HEK293 (cell line): Measurements from ENCODE around the gene CCDC92.

Experiments
- CTCF ChIA-PET: fragments of 350-600 bp; formaldehyde crosslinking; extraction: SDS; loops from one replicate; lab custom pipeline; 2021; ENCODE audit warnings: antibody characterized with exemption; lab: Yijun Ruan, JAX
- POLR2A ChIA-PET: fragments of 300-600 bp; formaldehyde crosslinking; extraction: SDS; loops from one replicate; lab custom pipeline; 2020; ENCODE audit warnings: antibody characterized with exemption, inconsistent platforms; lab: Yijun Ruan, JAX
- H3K27ac ChIP-seq: fragments of 200-500 bp; sonication (Bioruptor generic); 2 replicates; pipeline ENCODE4 v1.5.1; 2014; ENCODE audit warnings: low read depth, low read length, control low read depth, inconsistent platforms; ENCODE audit errors: extremely low read depth
- H3K36me3 ChIP-seq, 2 experiments: fragments of 200-500 bp in 1 of 2; sonication (Bioruptor generic) in 1 of 2; 1 replicate in 1 of 2; 2 replicates in 1 of 2; pipeline ENCODE4 v1.5.1; 2014 to 2017; ENCODE audit warnings: inconsistent platforms in 2 of 2, low read length in 2 of 2; ENCODE audit not compliant: control insufficient read depth in 2 of 2, insufficient read depth in 1 of 2
- H3K4me1 ChIP-seq: fragments of 200-500 bp; sonication (Bioruptor generic); 2 replicates; pipeline ENCODE4 v1.5.1; 2014; ENCODE audit warnings: mild to moderate bottlenecking, low read length, inconsistent platforms; ENCODE audit not compliant: control insufficient read depth, insufficient read depth
- H3K4me3 ChIP-seq: 2 replicates; pipeline ENCODE4 v1.5.1; 2011; ENCODE audit warnings: low read depth, mild to moderate bottlenecking, control low read depth, low read length, moderate library complexity
- H3K9me3 ChIP-seq: fragments of 200-500 bp; sonication (Bioruptor generic); 2 replicates; pipeline ENCODE4 v1.5.1; 2014; ENCODE audit warnings: low read depth, low read length, inconsistent platforms; ENCODE audit not compliant: control insufficient read depth, insufficient read depth
- BCL11B ChIP-seq: fragments of 450-650 bp; formaldehyde crosslinking; IDR thresholded peaks from 2 replicates; pipeline ENCODE4 v1.5.1; 2016; ENCODE audit warnings: low read depth, missing biosample characterization, missing genetic modification characterization
- EGR2 ChIP-seq: fragments of 450-650 bp; formaldehyde crosslinking; IDR thresholded peaks from 2 replicates; pipeline ENCODE4 v1.5.1; 2016; ENCODE audit warnings: low read depth, missing biosample characterization, missing genetic modification characterization
- HOXA7 ChIP-seq: sonication (generic); formaldehyde crosslinking; IDR thresholded peaks from 2 replicates; pipeline ENCODE4 v1.8.1; 2022; ENCODE audit warnings: missing genetic modification reagents, borderline replicate concordance
- HOXD13 ChIP-seq: sonication (generic); formaldehyde crosslinking; IDR thresholded peaks from 2 replicates; pipeline ENCODE4 v1.8.0; 2022; ENCODE audit warnings: missing genetic modification reagents, borderline replicate concordance
- PATZ1 ChIP-seq: fragments of 450-650 bp; formaldehyde crosslinking; IDR thresholded peaks from 2 replicates; pipeline ENCODE4 v1.5.1; 2016; ENCODE audit warnings: missing biosample characterization, missing genetic modification characterization
- ZBTB8A ChIP-seq: fragments of 450-650 bp; formaldehyde crosslinking; IDR thresholded peaks from 2 replicates; pipeline ENCODE4 v1.5.1; 2016; ENCODE audit warnings: missing biosample characterization, missing genetic modification characterization
- ZFHX2 ChIP-seq: fragments of 450-650 bp; formaldehyde crosslinking; conservative IDR thresholded peaks from 2 replicates; pipeline ENCODE4 v1.5.1; 2016; ENCODE audit warnings: missing biosample characterization, missing genetic modification characterization
- ZNF133 ChIP-seq: fragments of 450-650 bp; formaldehyde crosslinking; IDR thresholded peaks from 2 replicates; pipeline ENCODE4 v1.5.1; 2016; ENCODE audit warnings: missing biosample characterization, missing genetic modification characterization
- ZNF341 ChIP-seq: fragments of 450-650 bp; formaldehyde crosslinking; IDR thresholded peaks from 2 replicates; pipeline ENCODE4; 2016; ENCODE audit warnings: low read depth, missing biosample characterization, missing genetic modification characterization
- ZNF514 ChIP-seq: fragments of 450-650 bp; formaldehyde crosslinking; IDR thresholded peaks from 2 replicates; pipeline ENCODE4 v1.5.1; 2016; ENCODE audit warnings: missing biosample characterization, missing genetic modification characterization
- ZNF521 ChIP-seq: fragments of 450-650 bp; formaldehyde crosslinking; IDR thresholded peaks from 2 replicates; pipeline ENCODE4 v1.5.1; 2017; ENCODE audit warnings: missing biosample characterization, mild to moderate bottlenecking, missing genetic modification characterization
- ZNF548 ChIP-seq: fragments of 450-650 bp; formaldehyde crosslinking; IDR thresholded peaks from 2 replicates; pipeline ENCODE4 v1.5.1; 2016; ENCODE audit warnings: missing biosample characterization, missing genetic modification characterization
- TF ChIP-seq, protein P1 (sequence below): fragments of 450-650 bp; formaldehyde crosslinking; IDR thresholded peaks from 2 replicates; pipeline ENCODE4 v1.5.1; 2016; ENCODE audit warnings: missing biosample characterization, missing genetic modification characterization
- TF ChIP-seq, protein P2 (sequence below): fragments of 450-650 bp; formaldehyde crosslinking; IDR thresholded peaks from 2 replicates; pipeline ENCODE4 v1.5.1; 2016; ENCODE audit warnings: missing biosample characterization, missing genetic modification characterization, borderline replicate concordance
- TF ChIP-seq, protein P3 (sequence below): fragments of 450-650 bp; formaldehyde crosslinking; IDR thresholded peaks from 2 replicates; pipeline ENCODE4 v1.5.1; 2016; ENCODE audit warnings: missing biosample characterization, missing genetic modification characterization, low read depth

The CCDC92 gene

DNA sequence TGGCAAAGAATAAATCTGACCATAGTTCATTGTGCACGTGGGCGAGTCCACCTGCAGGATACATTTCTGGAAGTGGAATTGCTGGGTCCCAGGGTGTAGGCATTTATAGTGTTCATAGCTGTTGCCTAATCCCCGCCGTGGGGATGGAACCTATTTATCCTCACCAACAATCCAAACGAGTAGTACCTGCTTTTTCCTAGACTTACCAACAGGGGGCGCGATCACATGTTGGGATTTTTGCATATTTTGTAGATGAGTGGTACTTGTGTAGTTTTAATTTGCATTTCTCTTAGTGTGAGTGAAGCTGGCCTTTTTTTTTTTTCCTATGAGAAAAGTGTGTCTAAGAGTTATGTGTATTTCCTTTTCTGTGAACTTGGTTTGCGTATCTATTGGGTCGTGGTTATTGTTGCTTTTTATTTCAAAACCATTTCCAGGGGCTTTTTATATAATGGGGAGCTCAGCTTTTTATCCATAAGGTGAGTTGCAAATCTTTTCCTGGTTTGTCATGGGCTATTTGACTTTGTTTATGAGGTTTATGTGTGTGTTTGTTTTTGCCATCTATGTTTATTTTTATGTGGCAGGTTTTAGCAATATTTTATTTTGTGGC is 67.2 kb downstream of the CCDC92 start (continued):
- TF ChIP-seq ZNF514 (tag by site-specific recombination) (no peak), BCL11B (no peak), HOXA7 (CRISPR knock-in tag) (no peak)

DNA sequence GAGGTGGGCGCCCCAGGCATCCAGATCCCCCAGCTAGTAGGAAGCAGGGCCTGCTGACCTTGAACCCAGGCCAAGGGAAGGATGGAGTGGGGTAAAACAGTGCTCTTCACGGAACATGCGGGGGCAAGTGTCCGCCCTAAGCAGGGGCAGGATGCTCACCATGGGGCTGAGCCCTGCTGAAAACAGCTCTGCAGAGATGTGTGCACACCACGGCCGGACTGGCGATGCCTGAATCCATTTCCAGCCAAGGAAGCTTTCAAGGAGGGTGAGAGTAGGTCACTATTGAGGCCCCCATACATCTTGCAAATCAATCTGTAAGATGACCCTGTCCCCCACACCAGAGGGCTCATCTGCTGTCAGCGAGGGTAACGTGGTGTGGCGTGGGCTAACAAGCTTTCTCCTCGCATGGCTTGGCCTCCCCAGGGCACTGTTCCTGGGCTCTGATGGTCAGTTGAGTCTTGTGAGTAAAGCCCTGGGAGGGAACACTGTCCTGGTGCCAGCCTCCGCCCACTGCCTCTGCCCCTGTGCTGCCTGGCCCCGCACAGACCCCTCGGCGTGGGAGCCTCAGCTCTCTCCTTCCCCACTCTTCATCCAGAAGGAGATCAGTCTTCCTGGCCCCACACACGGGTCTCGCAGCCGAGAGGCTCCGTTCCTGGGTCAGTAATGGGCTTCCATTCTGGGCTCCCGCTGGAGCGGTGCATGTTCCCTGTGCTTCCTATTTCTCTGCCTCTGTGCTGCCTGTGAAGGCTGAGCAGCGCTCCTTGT is 69.1 kb downstream of the CCDC92 start:
- TF ChIP-seq, protein P1, sequence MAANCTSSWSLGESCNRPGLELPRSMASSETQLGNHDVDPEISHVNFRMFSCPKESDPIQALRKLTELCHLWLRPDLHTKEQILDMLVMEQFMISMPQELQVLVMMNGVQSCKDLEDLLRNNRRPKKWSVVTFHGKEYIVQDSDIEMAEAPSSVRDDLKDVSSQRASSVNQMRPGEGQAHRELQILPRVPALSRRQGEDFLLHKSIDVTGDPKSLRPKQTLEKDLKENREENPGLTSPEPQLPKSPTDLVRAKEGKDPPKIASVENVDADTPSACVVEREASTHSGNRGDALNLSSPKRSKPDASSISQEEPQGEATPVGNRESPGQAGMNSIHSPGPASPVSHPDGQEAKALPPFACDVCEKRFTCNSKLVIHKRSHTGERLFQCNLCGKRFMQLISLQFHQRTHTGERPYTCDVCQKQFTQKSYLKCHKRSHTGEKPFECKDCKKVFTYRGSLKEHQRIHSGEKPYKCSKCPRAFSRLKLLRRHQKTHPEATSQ (tag by site-specific recombination): no peak
- no peak for TF ChIP-seq ZNF341
- TF ChIP-seq ZBTB8A: no peak
- no peak for TF ChIP-seq ZNF133 (tag by site-specific recombination)
- no peak for TF ChIP-seq PATZ1
- TF ChIP-seq, all 188 proteins: peak for 0
- CTCF ChIA-PET: interaction anchor here (0.6 to 1.9 kb wide), 6 partner anchors 11 to 1035 kb away, joined by 3 to 7 read pairs (median 4); no protein-coding TSS in a partner anchor

GRCh38 chr12:123902821-123903220 is 69.8 kb downstream of the CCDC92 start:
- no peak for TF ChIP-seq HOXD13 (CRISPR knock-in tag)
- TF ChIP-seq, all 188 proteins: peak for 0

More for the DNA sequence above, 69.1 kb downstream of the CCDC92 start:
- Histone ChIP-seq H3K4me3 (no peak overlapping the region), H3K4me1 (no peaks in the 10 kb centered on the region), H3K9me3 (no peaks in the 10 kb centered on the region), H3K36me3 (no peaks in the 10 kb centered on the region), H3K27ac (no peak overlapping the region)
- POLR2A ChIA-PET: no interaction called here

DNA sequence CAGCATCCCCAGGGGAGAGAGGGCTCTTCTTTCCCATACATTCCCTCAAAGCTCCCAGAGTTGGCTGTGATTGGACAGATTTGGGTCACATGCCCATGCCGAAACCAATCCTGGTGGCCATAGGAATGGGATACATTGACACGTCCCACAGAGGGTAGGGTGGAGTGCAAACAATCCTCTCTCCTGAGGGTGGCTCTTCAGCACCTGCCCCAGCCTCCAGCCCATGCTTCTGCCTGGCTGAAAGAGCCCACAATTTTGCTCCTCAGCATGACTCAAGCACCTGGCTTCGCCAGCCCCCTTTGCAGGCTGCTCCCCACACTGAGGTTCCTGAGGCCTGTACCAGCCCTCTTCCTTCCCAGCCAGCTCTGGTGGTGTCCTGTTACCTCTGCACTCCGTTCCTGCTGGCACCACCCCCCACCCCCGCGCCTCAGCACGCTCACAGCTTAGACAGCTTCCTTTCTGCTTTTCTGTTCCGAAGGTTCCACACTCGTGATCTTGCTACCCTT is 71.7 kb downstream of the CCDC92 start:
- no peaks in the 10 kb centered on the region for H3K36me3 ChIP-seq
- CTCF ChIA-PET: interaction anchor here (1.1 kb wide), 1 partner anchor 9 kb away, joined by 3 read pairs; no protein-coding TSS in a partner anchor
- H3K4me3 ChIP-seq: no peak overlapping the region
- no peaks in the 10 kb centered on the region for H3K4me1 ChIP-seq
- H3K9me3 ChIP-seq: no peaks in the 10 kb centered on the region
- H3K27ac ChIP-seq: no peak overlapping the region
- POLR2A ChIA-PET: no interaction called here
- TF ChIP-seq, protein P2, sequence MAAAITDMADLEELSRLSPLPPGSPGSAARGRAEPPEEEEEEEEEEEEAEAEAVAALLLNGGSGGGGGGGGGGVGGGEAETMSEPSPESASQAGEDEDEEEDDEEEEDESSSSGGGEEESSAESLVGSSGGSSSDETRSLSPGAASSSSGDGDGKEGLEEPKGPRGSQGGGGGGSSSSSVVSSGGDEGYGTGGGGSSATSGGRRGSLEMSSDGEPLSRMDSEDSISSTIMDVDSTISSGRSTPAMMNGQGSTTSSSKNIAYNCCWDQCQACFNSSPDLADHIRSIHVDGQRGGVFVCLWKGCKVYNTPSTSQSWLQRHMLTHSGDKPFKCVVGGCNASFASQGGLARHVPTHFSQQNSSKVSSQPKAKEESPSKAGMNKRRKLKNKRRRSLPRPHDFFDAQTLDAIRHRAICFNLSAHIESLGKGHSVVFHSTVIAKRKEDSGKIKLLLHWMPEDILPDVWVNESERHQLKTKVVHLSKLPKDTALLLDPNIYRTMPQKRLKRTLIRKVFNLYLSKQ (tag by site-specific recombination): no peak
- TF ChIP-seq ZNF548 (no peak), ZNF521 (tag by site-specific recombination) (no peak), EGR2 (tag by site-specific recombination) (peak; percentile 51; the same call in 1 of the 2 replicates), ZFHX2 (peak; percentile 34)
- TF ChIP-seq, protein P3, sequence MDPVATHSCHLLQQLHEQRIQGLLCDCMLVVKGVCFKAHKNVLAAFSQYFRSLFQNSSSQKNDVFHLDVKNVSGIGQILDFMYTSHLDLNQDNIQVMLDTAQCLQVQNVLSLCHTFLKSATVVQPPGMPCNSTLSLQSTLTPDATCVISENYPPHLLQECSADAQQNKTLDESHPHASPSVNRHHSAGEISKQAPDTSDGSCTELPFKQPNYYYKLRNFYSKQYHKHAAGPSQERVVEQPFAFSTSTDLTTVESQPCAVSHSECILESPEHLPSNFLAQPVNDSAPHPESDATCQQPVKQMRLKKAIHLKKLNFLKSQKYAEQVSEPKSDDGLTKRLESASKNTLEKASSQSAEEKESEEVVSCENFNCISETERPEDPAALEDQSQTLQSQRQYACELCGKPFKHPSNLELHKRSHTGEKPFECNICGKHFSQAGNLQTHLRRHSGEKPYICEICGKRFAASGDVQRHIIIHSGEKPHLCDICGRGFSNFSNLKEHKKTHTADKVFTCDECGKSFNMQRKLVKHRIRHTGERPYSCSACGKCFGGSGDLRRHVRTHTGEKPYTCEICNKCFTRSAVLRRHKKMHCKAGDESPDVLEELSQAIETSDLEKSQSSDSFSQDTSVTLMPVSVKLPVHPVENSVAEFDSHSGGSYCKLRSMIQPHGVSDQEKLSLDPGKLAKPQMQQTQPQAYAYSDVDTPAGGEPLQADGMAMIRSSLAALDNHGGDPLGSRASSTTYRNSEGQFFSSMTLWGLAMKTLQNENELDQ (tag by site-specific recombination): no peak

More at GRCh38 chr12:123902821-123903220, 69.8 kb downstream of the CCDC92 start:
- no peak overlapping the region for H3K4me3 ChIP-seq
- ChIA-PET POLR2A (no interaction called here), CTCF (interaction anchor here (0.7 kb wide), 1 partner anchor 11 kb away, joined by 4 read pairs; no protein-coding TSS in a partner anchor)
- no peaks in the 10 kb centered on the region for H3K36me3 ChIP-seq
- H3K27ac ChIP-seq: no peak overlapping the region
- H3K4me1 ChIP-seq: no peaks in the 10 kb centered on the region
- no peaks in the 10 kb centered on the region for H3K9me3 ChIP-seq
